Brain pericyte (primary cell): ENCODE results near the gene CHGA.

Experiments used
- DNase-seq: peaks from one replicate; pipeline ENCODE4 v3.0.0-alpha.2; 2012; ENCODE audit warnings: low read depth, low spot score

The CHGA gene

GRCh38 chr14:92944976-92945375 is 22.0 kb downstream of the CHGA start:
- no peak for DNase-seq

GRCh38 chr14:92945544-92945943 is 22.6 kb downstream of the CHGA start:
- no peak for DNase-seq

- DNase-seq: no peak
These were observed 23.3 kb downstream of the CHGA start for GRCh38 chr14:92945959-92946846.

- no peak for DNase-seq
These were observed 24.0 kb downstream of the CHGA start for GRCh38 chr14:92946847-92947545.

GRCh38 chr14:92948647-92949046 is 25.7 kb downstream of the CHGA start:
- no peak for DNase-seq

- no peak for DNase-seq
These were observed 26.7 kb downstream of the CHGA start for GRCh38 chr14:92949496-92950192.

GRCh38 chr14:92950193-92950540 is 27.2 kb downstream of the CHGA start:
- no peak for DNase-seq

GRCh38 chr14:92950773-92951172 is 27.8 kb downstream of the CHGA start:
- DNase-seq: no peak

- no peak for DNase-seq
These were observed 28.3 kb downstream of the CHGA start for GRCh38 chr14:92951261-92951660.

GRCh38 chr14:92951912-92952471 is 29.0 kb downstream of the CHGA start:
- DNase-seq: peak; percentile 18

- DNase-seq: no peak
These were observed 29.7 kb downstream of the CHGA start for GRCh38 chr14:92952481-92953298.

GRCh38 chr14:92953526-92953925 is 30.6 kb downstream of the CHGA start:
- DNase-seq: no peak

- no peak for DNase-seq
These were observed 32.0 kb downstream of the CHGA start for GRCh38 chr14:92954933-92955332.

GRCh38 chr14:92955381-92955780 is 32.4 kb downstream of the CHGA start:
- no peak for DNase-seq

GRCh38 chr14:92956961-92957360 is 34.0 kb downstream of the CHGA start:
- DNase-seq: no peak

- DNase-seq: no peak
These were observed 35.6 kb downstream of the CHGA start for GRCh38 chr14:92958373-92959188.

GRCh38 chr14:92959189-92959531 is 36.2 kb downstream of the CHGA start:
- no peak for DNase-seq

- DNase-seq: no peak
These were observed 37.1 kb downstream of the CHGA start for GRCh38 chr14:92959761-92960680.
